BE2C (cell line): ENCODE measurements around the gene OPHN1.
A peak's percentile ranks its signal among the peaks of the same experiment; 100 is the strongest.

Experiments
- DNase-seq: peaks from one replicate; pipeline ENCODE4 v3.0.0-alpha.2; 2020
- H3K27me3 ChIP-seq: fragments of 250-450 bp; sonication (Bioruptor Pico); 2 replicates; pipeline ENCODE4 v1.5.1; 2020; ENCODE audit warnings: mild to moderate bottlenecking
- H3K36me3 ChIP-seq: fragments of 250-450 bp; sonication (Bioruptor Pico); 2 replicates; pipeline ENCODE4 v1.5.1; 2020; ENCODE audit warnings: mild to moderate bottlenecking
- H3K4me1 ChIP-seq: fragments of 250-450 bp; sonication (Bioruptor Pico); 2 replicates; pipeline ENCODE4 v1.5.1; 2020
- H3K4me3 ChIP-seq: 2 replicates; pipeline ENCODE4 v1.5.1; 2011; ENCODE audit warnings: low read depth, low read length
- H3K9me3 ChIP-seq: fragments of 250-450 bp; sonication (Bioruptor Pico); 2 replicates; pipeline ENCODE4 v1.5.1; 2020
- CTCF ChIP-seq: IDR thresholded peaks from 2 replicates; pipeline ENCODE4 v1.5.1; 2012; ENCODE audit warnings: mild to moderate bottlenecking, low read depth, low read length

The OPHN1 gene

GRCh38 chrX:68186552-68187262 lies 246.6 kb downstream of the OPHN1 start:
- Histone ChIP-seq H3K4me3 (no peak overlapping the region), H3K36me3 (no peaks in the 10 kb centered on the region), H3K9me3 (no peaks in the 10 kb centered on the region), H3K27me3 (no peaks in the 10 kb centered on the region), H3K4me1 (no peaks in the 10 kb centered on the region)
- no peak for DNase-seq
- no peak for TF ChIP-seq CTCF

- no peak overlapping the region for H3K4me3 ChIP-seq
- no peaks in the 10 kb centered on the region for H3K36me3 ChIP-seq
- no peaks in the 10 kb centered on the region for H3K27me3 ChIP-seq
- DNase-seq = no peak
- H3K4me1 ChIP-seq = no peaks in the 10 kb centered on the region
- H3K9me3 ChIP-seq = no peaks in the 10 kb centered on the region
- TF ChIP-seq CTCF = no peak
Measured at GRCh38 chrX:68185161-68185560, 248.1 kb downstream of the OPHN1 start.

GRCh38 chrX:68183612-68184214 lies 249.6 kb downstream of the OPHN1 start:
- peak; percentile 3 for DNase-seq
- TF ChIP-seq CTCF = 0 out of 2 replicates have a peak, but pooled peaks have one; percentile 22

GRCh38 chrX:68180579-68180978 lies 252.7 kb downstream of the OPHN1 start:
- TF ChIP-seq CTCF = no peak
- Histone ChIP-seq H3K27me3 (no peaks in the 10 kb centered on the region), H3K4me1 (no peaks in the 10 kb centered on the region), H3K4me3 (no peak overlapping the region), H3K36me3 (no peaks in the 10 kb centered on the region), H3K9me3 (no peaks in the 10 kb centered on the region)
- no peak for DNase-seq

More at GRCh38 chrX:68183612-68184214, 249.6 kb downstream of the OPHN1 start:
- Histone ChIP-seq H3K36me3 (no peaks in the 10 kb centered on the region), H3K4me3 (no peak overlapping the region), H3K27me3 (no peaks in the 10 kb centered on the region), H3K4me1 (no peaks in the 10 kb centered on the region), H3K9me3 (no peaks in the 10 kb centered on the region)

- DNase-seq = no peak
- H3K4me3 ChIP-seq = no peak overlapping the region
Measured at GRCh38 chrX:68179355-68179754, 253.9 kb downstream of the OPHN1 start.

More at GRCh38 chrX:68179355-68179754, 253.9 kb downstream of the OPHN1 start:
- no peaks in the 10 kb centered on the region for H3K4me1 ChIP-seq
- H3K27me3 ChIP-seq = no peaks in the 10 kb centered on the region
- TF ChIP-seq CTCF = no peak
- H3K9me3 ChIP-seq = no peaks in the 10 kb centered on the region
- no peaks in the 10 kb centered on the region for H3K36me3 ChIP-seq
